ENCODE data around the gene DNAJB1.

Gene DNAJB1

DNA sequence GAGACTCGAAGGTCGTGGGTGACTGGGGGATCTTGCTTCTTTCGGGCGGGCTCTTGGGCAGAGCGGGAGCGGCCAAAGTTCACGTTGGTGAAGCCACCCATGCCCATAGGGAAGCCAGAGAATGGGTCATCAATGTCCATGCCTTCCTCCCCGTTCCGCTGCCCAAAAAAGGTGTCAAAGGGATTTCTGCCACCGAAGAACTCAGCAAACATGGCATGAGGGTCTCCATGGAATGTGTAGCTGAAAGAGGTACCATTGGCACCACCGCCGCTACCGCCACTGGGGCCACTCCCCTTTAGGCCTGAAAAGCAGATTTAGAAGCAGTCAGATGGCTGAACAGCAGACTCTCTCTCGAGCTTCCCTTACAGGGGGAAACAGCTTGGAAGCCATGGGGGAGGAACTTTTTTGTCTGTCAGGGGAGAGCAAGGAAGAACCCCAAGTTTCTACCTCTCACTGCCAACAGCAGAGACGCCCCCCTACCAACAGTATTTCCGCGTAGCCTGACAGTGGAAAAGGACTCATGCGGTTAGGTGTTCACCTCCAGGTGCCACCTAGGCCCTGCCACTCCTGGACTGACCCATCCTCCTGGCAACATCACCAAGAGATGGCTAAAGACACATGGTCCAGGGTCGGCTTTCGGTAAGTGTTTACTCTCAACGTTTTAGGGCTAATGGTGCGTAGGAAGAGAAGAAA lies 1.3 kb downstream of the DNAJB1 start:
- TF ChIP-seq, protein P1, sequence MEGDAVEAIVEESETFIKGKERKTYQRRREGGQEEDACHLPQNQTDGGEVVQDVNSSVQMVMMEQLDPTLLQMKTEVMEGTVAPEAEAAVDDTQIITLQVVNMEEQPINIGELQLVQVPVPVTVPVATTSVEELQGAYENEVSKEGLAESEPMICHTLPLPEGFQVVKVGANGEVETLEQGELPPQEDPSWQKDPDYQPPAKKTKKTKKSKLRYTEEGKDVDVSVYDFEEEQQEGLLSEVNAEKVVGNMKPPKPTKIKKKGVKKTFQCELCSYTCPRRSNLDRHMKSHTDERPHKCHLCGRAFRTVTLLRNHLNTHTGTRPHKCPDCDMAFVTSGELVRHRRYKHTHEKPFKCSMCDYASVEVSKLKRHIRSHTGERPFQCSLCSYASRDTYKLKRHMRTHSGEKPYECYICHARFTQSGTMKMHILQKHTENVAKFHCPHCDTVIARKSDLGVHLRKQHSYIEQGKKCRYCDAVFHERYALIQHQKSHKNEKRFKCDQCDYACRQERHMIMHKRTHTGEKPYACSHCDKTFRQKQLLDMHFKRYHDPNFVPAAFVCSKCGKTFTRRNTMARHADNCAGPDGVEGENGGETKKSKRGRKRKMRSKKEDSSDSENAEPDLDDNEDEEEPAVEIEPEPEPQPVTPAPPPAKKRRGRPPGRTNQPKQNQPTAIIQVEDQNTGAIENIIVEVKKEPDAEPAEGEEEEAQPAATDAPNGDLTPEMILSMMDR (IDR thresholded peaks at IDR 0.05) = no peak
- peak overlapping the region; percentile 87 for H3K4me3 ChIP-seq
- peak overlapping the region; percentile 98 to 100 for H3K27ac ChIP-seq
- no peak for DNase-seq (ENCODE audit: low spot score)

DNA sequence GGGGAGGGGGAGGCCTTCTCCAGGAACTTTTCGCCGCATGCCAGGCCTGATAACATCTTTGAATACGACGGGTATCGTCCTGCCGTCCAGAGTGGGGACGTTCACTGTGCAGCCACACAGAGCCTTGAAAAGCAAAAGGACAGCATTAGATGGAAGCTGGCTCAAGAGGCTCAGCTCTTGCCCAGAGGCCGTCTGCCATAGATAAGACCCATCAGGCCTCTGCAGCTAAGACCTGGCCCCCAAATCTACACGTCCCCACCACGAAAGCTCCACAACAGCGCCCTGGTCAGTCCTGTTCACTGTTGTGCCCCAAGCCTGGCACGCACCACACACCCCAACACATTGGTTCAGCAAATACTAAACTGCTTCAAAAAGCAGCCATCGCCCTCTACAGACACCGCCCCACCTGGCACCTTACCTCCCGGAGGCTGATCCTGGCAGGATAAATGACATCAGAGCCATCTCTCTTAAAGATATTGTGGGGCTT lies 2.1 kb downstream of the DNAJB1 start:
- peak overlapping the region; percentile 1 to 100 for H3K27ac ChIP-seq
- no peak for DNase-seq (ENCODE audit: low spot score)
- peak overlapping the region; percentile 87 for H3K4me3 ChIP-seq
- TF ChIP-seq, protein P1 (IDR thresholded peaks at IDR 0.05) = no peak

DNA sequence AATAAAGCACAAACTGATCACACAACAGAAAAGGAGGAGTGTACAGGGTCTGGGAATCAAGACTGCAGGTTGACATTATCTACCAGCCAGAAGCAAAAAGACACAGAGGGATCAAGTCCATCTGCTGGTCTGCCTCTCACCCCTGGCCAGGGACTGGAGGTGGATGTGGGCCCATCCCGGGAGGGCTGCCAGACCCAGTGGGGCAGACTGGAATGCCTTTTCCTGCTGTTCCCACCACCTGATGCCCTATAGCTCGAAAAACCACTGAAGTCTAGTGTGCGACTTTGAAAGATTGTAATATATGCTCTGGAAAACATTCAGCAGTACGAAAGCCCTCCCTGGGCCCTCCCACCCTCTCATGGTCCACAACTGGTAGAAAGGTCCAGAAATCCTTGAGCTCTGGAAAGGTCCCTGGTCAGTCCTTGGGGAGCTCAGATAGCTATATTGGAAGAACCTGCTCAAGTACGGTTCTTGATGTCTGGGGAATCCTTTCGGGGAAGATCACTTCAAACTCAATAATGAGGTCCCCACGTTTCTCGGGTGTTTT lies 2.6 kb downstream of the DNAJB1 start:
- TF ChIP-seq, protein P1 (IDR thresholded peaks at IDR 0.05) = no peak
- H3K27ac ChIP-seq = peak overlapping the region in 1 of 2 donors; percentile 30
- no peak for DNase-seq (ENCODE audit: low spot score)
- H3K4me3 ChIP-seq = peak overlapping the region; percentile 87

DNA sequence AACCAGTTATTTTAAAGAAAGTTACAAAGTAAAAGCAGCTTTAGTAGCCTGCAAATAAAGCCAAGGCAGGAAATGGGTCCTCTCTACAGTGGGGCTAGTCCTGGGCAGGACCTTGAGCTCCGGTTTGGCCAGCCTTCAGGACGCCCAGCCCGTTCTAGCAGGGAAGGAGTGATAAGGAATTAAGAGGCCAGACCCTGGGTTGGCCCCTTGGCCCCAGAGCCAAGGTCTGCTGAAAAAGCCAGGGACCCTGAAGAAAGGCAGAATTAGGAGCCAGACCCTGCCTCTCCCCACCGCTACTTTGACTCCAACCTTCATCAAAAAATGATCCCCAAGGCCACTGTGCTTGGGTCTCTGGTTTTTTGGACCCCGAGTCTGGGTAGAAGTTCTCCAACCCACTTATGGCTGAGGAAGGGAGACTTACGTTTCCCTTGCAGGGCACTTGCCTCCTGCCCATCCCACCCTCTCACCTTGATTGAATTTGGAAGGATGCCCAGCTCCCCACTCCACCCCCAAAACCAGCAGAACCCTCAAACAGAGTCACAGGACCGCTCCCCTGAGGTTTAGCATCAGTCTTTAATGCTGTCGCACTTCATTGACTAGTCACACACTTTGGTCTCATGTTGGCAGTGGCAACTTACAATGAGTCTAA lies 3.9 kb downstream of the DNAJB1 start:
- Histone ChIP-seq H3K4me3 (no peak overlapping the region), H3K27ac (no peak overlapping the region)
- DNase-seq (ENCODE audit: low spot score) = no peak
- TF ChIP-seq, protein P1 (IDR thresholded peaks at IDR 0.05) = no peak

DNA sequence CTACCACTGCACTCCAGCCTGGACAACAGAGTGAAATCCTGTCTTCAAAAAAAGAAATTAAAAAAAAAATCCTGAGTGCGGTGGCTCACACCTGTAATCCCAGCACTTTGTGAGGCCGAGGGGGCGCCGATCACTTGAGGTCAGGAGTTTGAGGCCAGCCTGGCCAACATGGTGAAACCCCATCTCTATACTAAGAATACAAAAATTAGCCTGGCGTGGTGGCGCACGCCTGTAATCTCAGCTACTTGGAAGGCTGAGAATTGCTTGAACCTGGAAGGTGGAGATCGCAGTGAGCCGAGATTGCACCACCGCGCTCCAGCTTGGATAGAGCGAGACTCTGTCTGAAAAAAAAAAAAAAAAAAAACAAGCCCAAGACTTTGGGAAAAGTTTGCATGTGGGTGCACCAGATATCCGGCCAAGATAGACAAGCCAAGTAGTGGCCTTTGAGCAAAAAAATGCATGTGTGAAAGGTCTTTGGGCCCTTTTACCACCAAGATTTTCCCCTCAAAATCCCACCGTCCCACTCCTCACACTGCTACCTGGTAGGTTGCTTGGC lies 5.7 kb downstream of the DNAJB1 start:
- DNase-seq (ENCODE audit: low spot score) = no peak
- Histone ChIP-seq H3K27ac (no peak overlapping the region), H3K4me3 (no peak overlapping the region)
- TF ChIP-seq, protein P1 (IDR thresholded peaks at IDR 0.05) = no peak

DNA sequence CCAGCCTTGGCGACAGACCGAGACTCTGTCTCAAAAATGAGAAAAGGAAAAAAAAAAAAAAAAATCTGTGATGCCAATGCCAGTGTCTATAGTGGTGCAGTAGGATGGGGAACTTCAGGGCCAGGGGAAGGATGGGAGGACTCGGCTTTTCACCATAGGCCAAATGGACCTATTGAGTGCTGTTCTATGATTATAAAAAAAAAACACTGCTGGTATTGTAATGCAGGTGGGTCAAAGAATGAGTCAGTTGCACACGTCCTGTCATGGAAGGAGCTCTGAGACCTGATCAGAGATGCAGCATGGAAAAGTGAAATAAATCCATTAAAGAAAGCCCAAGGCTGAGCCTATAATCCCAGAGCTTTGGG lies 7.0 kb downstream of the DNAJB1 start:
- no peak for DNase-seq (ENCODE audit: low spot score)
- Histone ChIP-seq H3K27ac (peak overlapping the region in 1 of 2 donors; percentile 9), H3K4me3 (no peak overlapping the region)
- TF ChIP-seq, protein P1 (IDR thresholded peaks at IDR 0.05) = no peak
